Measurements from ENCODE around the gene TINCR.

- TF ChIP-seq CTCF (IDR thresholded peaks at IDR 0.05) = no peak
- TF ChIP-seq ZFX (IDR thresholded peaks at IDR 0.05; ENCODE audit: borderline replicate concordance) = no peak
Observed at GRCh38 chr19:5524081-5524480, 43.7 kb downstream of the TINCR start.
